ENCODE measurements around the gene MUC4. TPM values are rescaled to one million over a fixed set of nuclear protein-coding genes. Genes with fewer than 3 reads are reported as not detected.

MUC4 gene
- total and polyA plus RNA-seq, 9 of the 15 experiments (the other 6 are each of a cell fraction or from before 2014, with no cell fraction given), result under 0.01 to 0.21 (median 0.10) TPM; not detected in 4

DNA sequence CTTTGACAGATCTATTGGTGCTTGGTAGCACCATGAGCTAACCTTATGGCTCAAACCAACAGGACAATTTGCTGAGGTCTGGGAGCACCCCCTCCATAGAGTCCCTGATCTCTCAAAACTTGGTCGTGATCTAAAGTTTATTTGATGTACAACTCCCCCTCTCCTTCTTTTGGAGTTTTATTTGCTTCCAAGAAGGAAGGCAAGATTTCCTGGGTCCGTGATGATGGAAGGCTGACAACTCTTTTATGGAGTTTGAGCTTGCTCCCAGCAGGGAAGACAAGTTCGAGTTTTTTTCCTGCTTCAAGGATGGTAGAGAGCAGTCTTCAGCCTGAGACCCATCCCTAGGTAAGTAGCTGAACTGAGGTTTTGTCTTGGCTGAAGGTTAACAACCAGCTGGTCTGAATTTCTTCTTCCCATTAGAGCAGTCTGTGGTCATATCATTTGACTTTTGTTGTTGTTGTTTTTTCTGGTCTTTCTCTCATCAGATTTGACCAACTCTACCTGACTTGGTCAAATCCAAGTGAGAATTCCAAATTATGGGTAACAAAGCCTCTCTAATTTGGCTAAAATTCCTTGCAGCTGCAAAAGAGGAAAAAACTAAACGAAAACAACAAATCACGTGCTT lies 93.8 kb downstream of the MUC4 start (continued):
- TF ChIP-seq CREM (IDR thresholded peaks at IDR 0.05; ENCODE audit: low read depth) (no peak), SRSF1 (IDR thresholded peaks at IDR 0.05; ENCODE audit: low read depth, low read length) (no peak), HDAC2 (IDR thresholded peaks at IDR 0.05) (no peak), ZKSCAN1 (IDR thresholded peaks at IDR 0.05; ENCODE audit: low read depth, low read length) (no peak), AFF4 (CRISPR knock-in tag; IDR thresholded peaks at IDR 0.05) (no peak), ZNF398 (CRISPR knock-in tag; IDR thresholded peaks at IDR 0.05) (no peak), TAF15 (IDR thresholded peaks at IDR 0.05; ENCODE audit: low read depth, low read length) (no peak), KLF6 (CRISPR knock-in tag; IDR thresholded peaks at IDR 0.05; ENCODE audit: borderline replicate concordance) (no peak), SRSF7 (optimal IDR thresholded peaks at IDR 0.05; ENCODE audit: low read depth, low read length) (no peak), FOS (IDR thresholded peaks at IDR 0.05; ENCODE audit: extremely low read depth, insufficient read length) (no peak), NRF1 (conservative IDR thresholded peaks at IDR 0.05 in 1 of 2, IDR thresholded peaks at IDR 0.05 in 1 of 2) (no peak), HMGN3 (IDR thresholded peaks at IDR 0.05; ENCODE audit: borderline replicate concordance, extremely low read depth, insufficient read length, low read depth, low read length) (no peak), ZNF766 (CRISPR knock-in tag; conservative IDR thresholded peaks at IDR 0.05) (no peak), POLR2A (conservative IDR thresholded peaks at IDR 0.05) (no peak), CCNT2 (IDR thresholded peaks at IDR 0.05; ENCODE audit: borderline replicate concordance, extremely low read depth, insufficient read length, low read depth, low read length) (no peak), GABPB1 (CRISPR knock-in tag; IDR thresholded peaks at IDR 0.05) (no peak), TEAD4 (IDR thresholded peaks at IDR 0.05; ENCODE audit: low read length) (no peak), TEAD4 (CRISPR knock-in tag; IDR thresholded peaks at IDR 0.05; ENCODE audit: borderline replicate concordance) (0 out of 2 replicates have a peak, but pooled peaks have one; percentile 53), ZFP36 (IDR thresholded peaks at IDR 0.05; ENCODE audit: low read depth, low read length, partially characterized antibody) (peak; percentile 43), PPARD (CRISPR knock-in tag; IDR thresholded peaks at IDR 0.05) (no peak), MIER1 (IDR thresholded peaks at IDR 0.05; ENCODE audit: low read depth) (no peak)
- TF ChIP-seq, protein P1, sequence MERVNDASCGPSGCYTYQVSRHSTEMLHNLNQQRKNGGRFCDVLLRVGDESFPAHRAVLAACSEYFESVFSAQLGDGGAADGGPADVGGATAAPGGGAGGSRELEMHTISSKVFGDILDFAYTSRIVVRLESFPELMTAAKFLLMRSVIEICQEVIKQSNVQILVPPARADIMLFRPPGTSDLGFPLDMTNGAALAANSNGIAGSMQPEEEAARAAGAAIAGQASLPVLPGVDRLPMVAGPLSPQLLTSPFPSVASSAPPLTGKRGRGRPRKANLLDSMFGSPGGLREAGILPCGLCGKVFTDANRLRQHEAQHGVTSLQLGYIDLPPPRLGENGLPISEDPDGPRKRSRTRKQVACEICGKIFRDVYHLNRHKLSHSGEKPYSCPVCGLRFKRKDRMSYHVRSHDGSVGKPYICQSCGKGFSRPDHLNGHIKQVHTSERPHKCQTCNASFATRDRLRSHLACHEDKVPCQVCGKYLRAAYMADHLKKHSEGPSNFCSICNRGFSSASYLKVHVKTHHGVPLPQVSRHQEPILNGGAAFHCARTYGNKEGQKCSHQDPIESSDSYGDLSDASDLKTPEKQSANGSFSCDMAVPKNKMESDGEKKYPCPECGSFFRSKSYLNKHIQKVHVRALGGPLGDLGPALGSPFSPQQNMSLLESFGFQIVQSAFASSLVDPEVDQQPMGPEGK (CRISPR knock-in tag; IDR thresholded peaks at IDR 0.05; ENCODE audit: borderline replicate concordance), result no peak

Data from K562 (cell line).